GM06990 (cell line): Measurements from ENCODE around the gene UPK3A.

ENCODE experiments used
- DNase-seq: peaks from one replicate; pipeline ENCODE4 v3.0.0-alpha.2; 2011; ENCODE audit not compliant: insufficient read length; ENCODE audit errors: extremely low read depth
- H3K27me3 ChIP-seq: replicated peaks from 2 replicates; pipeline ENCODE4 v1.6.0; 2011; ENCODE audit warnings: low read length; ENCODE audit not compliant: control insufficient read depth, insufficient read depth
- H3K36me3 ChIP-seq: 2 replicates; pipeline ENCODE4 v1.5.1; 2011; ENCODE audit warnings: low read length; ENCODE audit not compliant: control insufficient read depth, insufficient read depth
- H3K4me3 ChIP-seq: replicated peaks from 2 replicates; pipeline ENCODE4 v1.5.1; 2011; ENCODE audit warnings: low read depth, mild to moderate bottlenecking, control low read depth, low read length
- CTCF ChIP-seq: IDR thresholded peaks from 2 replicates; pipeline ENCODE4 v1.5.1; 2011; ENCODE audit warnings: low read length, control low read depth, mild to moderate bottlenecking, inconsistent platforms; ENCODE audit not compliant: insufficient read depth, poor library complexity, severe bottlenecking

Gene UPK3A

GRCh38 chr22:45284705-45285262 lies at the start of gene UPK3A:
Gene UPK3A, plus strand, starts transcription at chr22:45284949. Its CDS starts 65 bp downstream, at chr22:45285014.
- H3K36me3 ChIP-seq: no peaks in the 10 kb centered on the region
- TF ChIP-seq CTCF: no peak
- no peaks in the 10 kb centered on the region; the same call in 1 of the 2 replicates for H3K27me3 ChIP-seq
- DNase-seq: peak; percentile 76
- peak within 1 kb of the TSS; percentile 48 for H3K4me3 ChIP-seq

- DNase-seq: peak; percentile 88
- TF ChIP-seq CTCF: no peak
- Histone ChIP-seq H3K27me3 (no peaks in the 10 kb centered on the region), H3K36me3 (peaks cover 7% of the 10 kb centered on the region), H3K4me3 (peak overlapping the region; percentile 46)
These were observed 49.5 kb upstream of the UPK3A start for GRCh38 chr22:45235101-45235777.

- peak; percentile 62 for DNase-seq
- H3K36me3 ChIP-seq: peaks cover 7% of the 10 kb centered on the region
- H3K4me3 ChIP-seq: peak overlapping the region; percentile 1
- TF ChIP-seq CTCF: no peak
- no peaks in the 10 kb centered on the region for H3K27me3 ChIP-seq
These were observed 48.9 kb upstream of the UPK3A start for GRCh38 chr22:45235851-45236342.

GRCh38 chr22:45237065-45237990 lies 47.4 kb upstream of the UPK3A start:
- Histone ChIP-seq H3K27me3 (no peaks in the 10 kb centered on the region), H3K4me3 (no peak overlapping the region), H3K36me3 (peaks cover 7% of the 10 kb centered on the region)
- TF ChIP-seq CTCF: no peak
- no peak for DNase-seq

- Histone ChIP-seq H3K27me3 (no peaks in the 10 kb centered on the region), H3K36me3 (peaks cover 4% of the 10 kb centered on the region; the same call in 1 of the 2 replicates), H3K4me3 (no peak overlapping the region)
- no peak for TF ChIP-seq CTCF
- no peak for DNase-seq
These were observed 46.4 kb upstream of the UPK3A start for GRCh38 chr22:45238076-45238956.
